Left ventricle myocardium inferior (tissue), 1 donor: Measurements from ENCODE around the gene MINK1. TPM values are rescaled to one million over a fixed set of nuclear protein-coding genes. Genes with fewer than 3 reads are reported as not detected.

ENCODE experiments used
- DNase-seq: peaks from one replicate; pipeline ENCODE4 v3.0.0-alpha.2; 2020
- H3K27ac ChIP-seq: fragments of 200-600 bp; replicated peaks from 2 replicates; pipeline ENCODE4 v1.8.0; 2021
- H3K27me3 ChIP-seq: fragments of 200-600 bp; 2 replicates; pipeline ENCODE4 v1.8.0; 2021; ENCODE audit warnings: low read depth
- H3K36me3 ChIP-seq: fragments of 200-600 bp; 2 replicates; pipeline ENCODE4 v1.8.0; 2021
- H3K4me1 ChIP-seq: fragments of 200-600 bp; 2 replicates; pipeline ENCODE4 v1.8.0; 2021
- H3K4me3 ChIP-seq: fragments of 200-600 bp; 2 replicates; pipeline ENCODE4 v1.8.0; 2021; ENCODE audit warnings: mild to moderate bottlenecking, moderate library complexity
- H3K9me3 ChIP-seq: fragments of 200-600 bp; replicated peaks from 2 replicates; pipeline ENCODE4 v1.8.0; 2021
- CTCF ChIP-seq: fragments of 200-600 bp; IDR thresholded peaks from 2 replicates; pipeline ENCODE4 v1.8.0; 2021; ENCODE audit warnings: antibody characterized with exemption, mild to moderate bottlenecking, borderline replicate concordance
- intact Hi-C: fragments of 100-400 bp; cut with micrococcal nuclease; formaldehyde crosslinking; loops from one replicate; pipeline ENCODE4 v1.11.0; 2022
- total RNA-seq: library from RNA; stranded (reverse); fragmentation: NEBNext Ultra II Directional; extraction: Animal tissue kit (Norgen Biotek cat#: 25700); gene quantifications from one replicate; pipeline ENCODE4 v1.2.1, GENCODE V29; 2021
- donor health status: DM: no; HTN: yes; CAD: no; lungs with severe emphysema.

MINK1 gene
- total RNA-seq, 1 donor from 2014 or later = 50.9 TPM

- H3K4me3 ChIP-seq = no peak overlapping the region
- intact Hi-C loops = no loop called here
- H3K27me3 ChIP-seq = no peaks in the 10 kb centered on the region
- no peaks in the 10 kb centered on the region for H3K4me1 ChIP-seq
- no peaks in the 10 kb centered on the region for H3K9me3 ChIP-seq
- H3K27ac ChIP-seq = no peak overlapping the region
- no peak for TF ChIP-seq CTCF
- no peak for DNase-seq
- H3K36me3 ChIP-seq = peaks cover 86% of the 10 kb centered on the region
These were observed 59.5 kb downstream of the MINK1 start for GRCh38 chr17:4892499-4893221.

DNA sequence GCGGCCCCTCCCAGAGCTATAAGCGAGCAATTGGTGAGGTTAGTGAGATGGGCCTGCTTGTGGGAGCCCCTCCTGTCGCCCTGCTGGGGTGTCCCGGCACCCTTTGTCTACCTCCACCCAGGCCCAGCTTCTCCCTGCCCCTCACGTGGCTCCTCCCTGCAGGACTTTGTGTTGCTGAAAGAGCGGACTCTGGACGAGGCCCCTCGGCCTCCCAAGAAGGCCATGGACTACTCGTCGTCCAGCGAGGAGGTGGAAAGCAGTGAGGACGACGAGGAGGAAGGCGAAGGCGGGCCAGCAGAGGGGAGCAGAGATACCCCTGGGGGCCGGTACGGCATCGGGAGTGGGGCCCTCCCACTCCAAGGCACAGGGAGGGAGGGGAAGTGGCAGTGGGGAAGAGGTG, 60.1 kb downstream of the MINK1 start:
- intact Hi-C loops = no loop called here
- no peak for DNase-seq
- H3K9me3 ChIP-seq = no peaks in the 10 kb centered on the region
- no peaks in the 10 kb centered on the region for H3K4me1 ChIP-seq
- peaks cover 80% of the 10 kb centered on the region for H3K36me3 ChIP-seq
- no peaks in the 10 kb centered on the region for H3K27me3 ChIP-seq
- TF ChIP-seq CTCF = no peak
- H3K4me3 ChIP-seq = no peak overlapping the region
- no peak overlapping the region for H3K27ac ChIP-seq

GRCh38 chr17:4893721-4894560, 60.8 kb downstream of the MINK1 start:
- intact Hi-C loops = no loop called here
- Histone ChIP-seq H3K9me3 (no peaks in the 10 kb centered on the region), H3K27ac (no peak overlapping the region), H3K4me1 (peaks cover 7% of the 10 kb centered on the region), H3K36me3 (peaks cover 79% of the 10 kb centered on the region), H3K4me3 (no peak overlapping the region), H3K27me3 (peaks cover 7% of the 10 kb centered on the region)
- TF ChIP-seq CTCF = no peak
- no peak for DNase-seq

DNA sequence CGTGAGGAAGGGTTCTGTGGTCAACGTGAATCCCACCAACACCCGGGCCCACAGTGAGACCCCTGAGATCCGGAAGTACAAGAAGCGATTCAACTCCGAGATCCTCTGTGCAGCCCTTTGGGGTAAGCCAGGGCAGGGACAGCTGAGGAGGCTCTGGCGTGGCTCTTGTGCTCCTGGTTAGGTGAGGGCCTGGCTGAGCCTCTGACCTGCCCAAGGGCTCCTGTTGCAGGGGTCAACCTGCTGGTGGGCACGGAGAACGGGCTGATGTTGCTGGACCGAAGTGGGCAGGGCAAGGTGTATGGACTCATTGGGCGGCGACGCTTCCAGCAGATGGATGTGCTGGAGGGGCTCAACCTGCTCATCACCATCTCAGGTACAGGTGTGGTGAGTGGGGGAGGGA, 62.0 kb downstream of the MINK1 start:
- peaks cover 18% of the 10 kb centered on the region for H3K27me3 ChIP-seq
- no peaks in the 10 kb centered on the region for H3K9me3 ChIP-seq
- no peak for TF ChIP-seq CTCF
- no peak overlapping the region for H3K27ac ChIP-seq
- H3K4me3 ChIP-seq = no peak overlapping the region
- peaks cover 69% of the 10 kb centered on the region for H3K36me3 ChIP-seq
- no peak for DNase-seq
- H3K4me1 ChIP-seq = peaks cover 18% of the 10 kb centered on the region
- intact Hi-C loops = no loop called here

- peaks cover 25% of the 10 kb centered on the region for H3K27me3 ChIP-seq
- intact Hi-C loops = no loop called here
- H3K27ac ChIP-seq = no peak overlapping the region
- TF ChIP-seq CTCF = no peak
- DNase-seq = no peak
- peaks cover 25% of the 10 kb centered on the region for H3K4me1 ChIP-seq
- no peak overlapping the region for H3K4me3 ChIP-seq
- no peaks in the 10 kb centered on the region for H3K9me3 ChIP-seq
- peaks cover 62% of the 10 kb centered on the region for H3K36me3 ChIP-seq
These were observed 62.7 kb downstream of the MINK1 start for GRCh38 chr17:4895657-4896331.
